ENCODE measurements around the gene C1QTNF1. TPM values are rescaled to one million over a fixed set of nuclear protein-coding genes. Genes with fewer than 3 reads are reported as not detected.

C1QTNF1 gene
- total RNA-seq, 1 experiment from 2014 or later = 19.9 TPM

GRCh38 chr17:79088247-79088996 is 64.5 kb downstream of the C1QTNF1 start:
- POLR2A ChIA-PET = no interaction called here
- BruUV-seq (replicated peaks) = no TSS peak

GRCh38 chr17:79088997-79089328 is 65.0 kb downstream of the C1QTNF1 start:
- Histone ChIP-seq H3K27me3 (replicated peaks; ENCODE audit: control insufficient read depth, insufficient read depth, low read length) (no peaks in the 10 kb centered on the region), H3K9me3 (no peaks in the 10 kb centered on the region), H3K4me1 (no peaks in the 10 kb centered on the region), H3K36me3 (ENCODE audit: control insufficient read depth, insufficient read depth, low read length) (peaks cover 1% of the 10 kb centered on the region), H3K4me3 (ENCODE audit: low read depth, low read length) (no peak overlapping the region)
- Mint-ChIP-seq H3K27me3 (ENCODE audit: insufficient read depth, unreplicated experiment) (no peaks in the 10 kb centered on the region), H3K4me1 (ENCODE audit: low read depth, unreplicated experiment) (no peaks in the 10 kb centered on the region), H3K9me3 (ENCODE audit: unreplicated experiment) (no peaks in the 10 kb centered on the region), H3K36me3 (ENCODE audit: insufficient read depth, unreplicated experiment) (peaks cover 13% of the 10 kb centered on the region), H3K27ac (ENCODE audit: unreplicated experiment) (no peak overlapping the region), H3K4me3 (ENCODE audit: unreplicated experiment) (no peak overlapping the region)
- BruUV-seq (replicated peaks) = no TSS peak
- CTCF ChIA-PET = interaction anchor here (0.8 to 1.6 kb wide), 2 partner anchors 62 to 304 kb away, joined by 3 to 4 read pairs; no protein-coding TSS in a partner anchor
- DNase-seq = no peak
- POLR2A ChIA-PET = no interaction called here
- intact Hi-C loops (cut with micrococcal nuclease; ENCODE audit: unreplicated experiment) = no loop called here
- TF ChIP-seq CTCF (IDR thresholded peaks at IDR 0.05; ENCODE audit: insufficient read depth in 1 of 2, low read depth in 1 of 2, low read length in 1 of 2, severe bottlenecking in 1 of 2, unreplicated experiment in 1 of 2) = no peak

More at GRCh38 chr17:79088247-79088996, 64.5 kb downstream of the C1QTNF1 start:
- peaks cover 13% of the 10 kb centered on the region for H3K36me3 Mint-ChIP-seq (ENCODE audit: insufficient read depth, unreplicated experiment)
- no peaks in the 10 kb centered on the region for H3K27me3 Mint-ChIP-seq (ENCODE audit: insufficient read depth, unreplicated experiment)
- Histone ChIP-seq H3K36me3 (ENCODE audit: control insufficient read depth, insufficient read depth, low read length) (peaks cover 1% of the 10 kb centered on the region), H3K9me3 (no peaks in the 10 kb centered on the region), H3K4me3 (ENCODE audit: low read depth, low read length) (no peak overlapping the region), H3K4me1 (no peaks in the 10 kb centered on the region), H3K27me3 (replicated peaks; ENCODE audit: control insufficient read depth, insufficient read depth, low read length) (no peaks in the 10 kb centered on the region)
- no peak for DNase-seq
- CTCF ChIA-PET = interaction anchor here (0.8 to 1.6 kb wide), 10 partner anchors 14 to 305 kb away, joined by 3 to 18 read pairs (median 4); partner anchors contain the start of gene ENGASE
- no peaks in the 10 kb centered on the region for H3K9me3 Mint-ChIP-seq (ENCODE audit: unreplicated experiment)
- no peak overlapping the region for H3K27ac Mint-ChIP-seq (ENCODE audit: unreplicated experiment)
- intact Hi-C loops (cut with micrococcal nuclease; ENCODE audit: unreplicated experiment) = no loop called here
- no peak for TF ChIP-seq CTCF (IDR thresholded peaks at IDR 0.05; ENCODE audit: insufficient read depth in 1 of 2, low read depth in 1 of 2, low read length in 1 of 2, severe bottlenecking in 1 of 2, unreplicated experiment in 1 of 2)
- H3K4me3 Mint-ChIP-seq (ENCODE audit: unreplicated experiment) = no peak overlapping the region
- H3K4me1 Mint-ChIP-seq (ENCODE audit: low read depth, unreplicated experiment) = no peaks in the 10 kb centered on the region

GRCh38 chr17:79089720-79090442 is 65.9 kb downstream of the C1QTNF1 start:
- Histone ChIP-seq H3K36me3 (ENCODE audit: control insufficient read depth, insufficient read depth, low read length) (peaks cover 1% of the 10 kb centered on the region), H3K9me3 (no peaks in the 10 kb centered on the region), H3K27me3 (replicated peaks; ENCODE audit: control insufficient read depth, insufficient read depth, low read length) (no peaks in the 10 kb centered on the region), H3K4me3 (ENCODE audit: low read depth, low read length) (no peak overlapping the region), H3K4me1 (no peaks in the 10 kb centered on the region)
- intact Hi-C loops (cut with micrococcal nuclease; ENCODE audit: unreplicated experiment) = no loop called here
- Mint-ChIP-seq H3K4me3 (ENCODE audit: unreplicated experiment) (no peak overlapping the region), H3K4me1 (ENCODE audit: low read depth, unreplicated experiment) (no peaks in the 10 kb centered on the region), H3K27me3 (ENCODE audit: insufficient read depth, unreplicated experiment) (no peaks in the 10 kb centered on the region), H3K27ac (ENCODE audit: unreplicated experiment) (no peak overlapping the region), H3K36me3 (ENCODE audit: insufficient read depth, unreplicated experiment) (peaks cover 13% of the 10 kb centered on the region), H3K9me3 (ENCODE audit: unreplicated experiment) (no peaks in the 10 kb centered on the region)
- DNase-seq = no peak
- TF ChIP-seq CTCF (IDR thresholded peaks at IDR 0.05; ENCODE audit: insufficient read depth in 1 of 2, low read depth in 1 of 2, low read length in 1 of 2, severe bottlenecking in 1 of 2, unreplicated experiment in 1 of 2) = no peak
- BruUV-seq (replicated peaks) = no TSS peak
- POLR2A ChIA-PET = no interaction called here
- CTCF ChIA-PET = interaction anchor here (1.6 kb wide), 1 partner anchor 63 kb away, joined by 4 read pairs; no protein-coding TSS in a partner anchor

All from Caco-2 (cell line).